ENCODE data around the gene MDP1. TPM values are rescaled to one million over a fixed set of nuclear protein-coding genes. Genes with fewer than 3 reads are reported as not detected.

MDP1 gene
- polyA plus RNA-seq, 1 donor = 8.4 TPM

DNA sequence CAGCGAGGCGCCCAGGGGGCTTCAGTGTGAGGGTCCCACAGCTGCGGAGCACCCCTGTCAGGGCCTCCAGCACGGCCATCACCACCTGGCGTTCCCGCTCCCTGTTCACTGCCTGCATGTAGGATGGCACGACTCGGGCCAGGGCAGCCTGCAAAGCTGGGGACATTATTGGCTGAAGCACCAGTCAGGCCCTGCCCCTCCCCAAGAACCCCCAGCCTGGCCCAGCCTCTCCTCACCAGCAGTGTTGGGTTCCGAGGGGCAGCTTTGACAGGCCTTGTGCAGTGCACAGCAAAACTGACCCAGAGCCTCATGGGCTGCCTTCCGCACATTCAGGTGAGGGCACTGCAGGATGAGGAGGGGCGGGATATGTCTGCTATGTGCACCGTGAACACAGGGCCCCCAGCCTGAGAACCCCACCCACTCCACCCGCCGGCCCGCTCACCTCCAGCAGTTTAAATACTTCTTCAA, 32.8 kb downstream of the MDP1 start:
- no peak for DNase-seq

DNA sequence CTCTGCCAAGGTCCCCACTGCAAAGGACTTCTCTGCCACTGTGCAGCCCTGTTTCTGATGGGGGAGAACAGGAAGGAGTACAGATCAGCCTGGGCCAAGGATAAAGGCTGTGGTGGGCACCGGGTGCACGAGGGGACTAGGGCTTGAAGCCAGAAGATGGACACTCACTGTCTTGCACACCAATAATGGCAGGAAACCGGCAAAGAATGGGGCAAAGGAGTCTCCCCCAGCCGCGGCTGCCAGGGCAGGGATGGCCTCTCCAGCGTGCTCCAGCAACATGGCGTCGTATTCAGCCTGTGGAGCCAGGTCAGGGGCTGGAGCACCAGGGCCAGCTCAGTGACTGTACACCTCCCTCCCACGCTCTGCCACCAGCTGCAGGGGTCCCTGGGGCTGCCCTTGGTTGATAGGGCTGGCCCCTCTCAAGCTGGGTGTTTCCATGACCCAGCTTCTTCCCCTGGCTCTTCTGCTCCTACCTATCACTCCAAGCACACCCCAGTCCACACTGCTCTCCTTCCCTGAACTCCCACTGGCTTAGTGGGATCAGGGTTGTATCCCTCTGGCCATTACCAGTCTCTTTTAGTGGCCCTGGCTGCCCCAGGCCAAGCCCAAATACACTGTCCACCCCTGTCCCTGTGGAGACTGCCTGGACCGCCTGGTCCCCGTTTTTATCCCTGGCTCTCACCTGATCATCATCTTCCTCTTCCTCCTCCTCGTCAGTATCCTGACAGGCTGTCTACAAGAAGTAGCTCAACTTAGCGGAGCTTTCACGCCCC, 33.6 kb downstream of the MDP1 start:
- no peak for DNase-seq

DNA sequence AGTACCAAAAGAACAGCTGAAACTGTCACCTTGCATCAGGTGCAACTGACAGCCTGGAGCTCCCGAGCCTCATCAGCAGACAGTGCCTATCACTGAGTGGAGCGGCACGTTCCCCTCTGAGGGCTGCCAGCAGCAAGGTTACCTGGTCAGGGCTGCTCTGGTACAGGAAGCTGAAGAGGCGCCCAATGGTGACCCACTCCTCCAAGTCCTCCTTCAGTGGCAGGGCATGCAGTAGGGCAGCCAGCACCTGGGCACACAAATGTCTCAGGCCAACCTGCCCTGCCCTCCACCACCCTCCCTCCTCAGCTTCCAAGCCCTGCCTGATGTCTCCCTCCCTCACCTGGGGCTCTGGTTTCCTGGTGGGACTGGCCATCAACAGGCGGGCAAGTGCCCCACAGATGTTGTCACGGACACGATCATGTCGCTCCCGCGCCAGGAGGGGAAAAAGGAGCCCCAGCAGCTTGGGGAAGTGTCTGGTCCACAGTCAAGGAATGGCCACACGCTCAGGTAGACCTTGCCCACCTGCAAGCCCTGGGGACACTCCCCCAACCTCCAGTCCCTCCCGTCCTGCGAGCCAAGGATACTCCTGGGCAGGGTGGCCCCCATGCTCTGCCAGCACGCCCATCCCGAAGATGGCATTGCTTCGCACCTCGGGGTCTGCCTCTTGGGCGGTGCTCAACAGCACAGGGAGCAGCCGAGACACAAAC, 34.3 kb downstream of the MDP1 start:
- DNase-seq = no peak

DNA sequence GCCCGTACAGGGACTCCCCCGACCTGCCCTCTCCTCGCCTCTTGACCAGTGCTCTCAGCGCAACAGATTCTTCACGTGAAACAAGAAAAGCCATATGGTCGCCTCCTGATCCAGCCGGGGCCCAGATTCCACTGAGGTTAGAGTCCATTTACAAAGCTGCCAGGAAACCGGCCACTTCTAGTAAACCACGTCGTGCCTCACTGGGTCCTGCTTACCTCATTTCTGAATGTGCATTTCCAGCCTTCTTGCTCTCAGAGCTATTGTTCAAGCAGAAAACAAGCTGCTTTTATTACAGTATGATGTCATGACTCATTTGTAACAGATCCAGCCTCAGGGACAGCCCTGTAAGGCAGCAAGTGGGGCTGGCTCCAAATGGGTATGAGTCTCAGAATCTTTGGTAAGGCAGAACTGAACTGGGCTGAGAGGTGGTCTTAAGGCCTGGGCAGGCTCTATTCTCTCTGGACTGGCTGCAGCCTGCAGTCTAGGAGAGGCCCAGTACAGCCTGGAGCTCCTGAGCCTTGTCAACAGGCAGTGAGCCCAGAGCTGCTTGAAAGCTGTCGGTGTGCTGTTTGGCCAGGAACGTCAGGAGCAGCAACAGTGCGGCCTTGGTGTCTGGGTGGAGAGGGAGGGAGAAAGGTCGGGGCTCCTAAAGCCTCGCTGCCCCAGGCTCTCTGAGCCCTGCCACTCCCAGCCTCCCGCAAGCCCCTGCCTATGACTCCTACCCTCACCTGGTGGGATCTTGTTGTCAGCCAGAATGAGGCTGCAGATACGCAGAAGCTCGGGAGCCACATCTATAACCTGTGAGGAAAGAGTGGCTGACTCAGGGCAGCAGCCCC, 35.7 kb downstream of the MDP1 start:
- DNase-seq = peak; percentile 46

DNA sequence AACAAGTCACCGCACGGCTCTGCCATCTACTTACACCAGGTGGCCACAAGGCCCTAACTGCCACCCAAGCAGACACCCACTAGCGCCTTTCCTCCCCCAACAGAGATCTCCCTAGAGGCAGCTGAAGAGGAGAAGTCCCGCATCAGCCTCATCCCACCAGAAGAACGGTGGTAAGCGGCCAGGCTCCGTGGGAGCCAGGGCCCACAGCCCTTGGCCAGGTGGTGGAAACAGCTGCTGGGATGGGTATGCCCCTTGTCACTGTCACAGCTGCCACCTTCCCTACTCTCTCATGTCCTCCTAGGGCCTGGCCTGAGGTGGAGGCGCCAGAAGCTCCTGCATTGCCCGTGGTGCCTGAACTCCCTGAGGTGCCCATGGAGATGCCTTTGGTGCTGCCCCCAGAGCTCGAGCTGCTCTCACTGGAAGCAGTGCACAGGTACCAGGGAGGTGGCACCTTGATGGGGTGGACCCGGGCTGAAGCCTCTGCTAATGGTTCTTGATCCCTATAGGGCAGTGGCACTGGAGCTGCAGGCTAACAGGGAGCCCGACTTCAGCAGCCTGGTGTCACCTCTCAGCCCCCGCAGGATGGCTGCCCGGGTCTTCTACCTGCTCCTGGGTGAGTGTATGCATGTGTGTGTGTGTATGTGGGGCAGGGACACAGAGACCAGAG, 36.4 kb downstream of the MDP1 start:
- DNase-seq = no peak

DNA sequence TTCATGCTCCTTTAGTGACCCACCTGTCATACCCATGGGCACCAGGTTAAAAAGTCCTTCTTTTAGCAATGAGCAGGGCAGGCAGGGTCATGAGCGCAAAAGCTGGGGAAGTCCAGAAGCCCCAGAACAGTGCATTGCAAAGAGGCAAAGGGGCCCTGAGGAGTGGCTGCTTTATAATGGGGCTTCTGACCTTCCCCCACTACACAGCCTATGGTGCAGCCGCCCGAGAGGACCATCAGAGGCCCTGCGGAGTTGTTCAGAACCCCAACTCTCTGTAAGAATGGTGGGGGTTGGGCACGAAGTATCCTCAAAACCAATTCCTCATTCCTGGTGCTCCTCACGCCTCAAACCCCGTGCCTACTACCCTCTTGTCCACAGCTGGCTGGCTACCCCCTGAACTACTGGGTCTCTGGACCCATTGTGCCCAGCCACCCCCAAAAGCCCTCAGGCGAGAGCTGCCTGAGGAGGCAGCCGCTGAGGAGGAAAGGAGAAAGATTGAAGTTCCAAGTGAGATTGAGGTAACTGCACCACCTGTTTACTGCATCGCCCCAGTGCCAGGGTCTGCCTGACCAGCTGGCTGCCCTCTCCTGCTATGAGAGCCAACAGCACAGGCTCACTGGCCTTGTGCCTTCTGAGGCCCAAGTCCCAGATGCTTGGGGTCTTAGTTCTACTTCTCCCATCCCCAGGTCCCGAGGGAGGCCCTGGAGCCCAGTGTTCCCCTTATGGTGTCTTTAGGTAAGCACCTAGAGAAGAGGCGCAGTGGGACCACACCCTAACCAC, 37.3 kb downstream of the MDP1 start:
- no peak for DNase-seq

DNA sequence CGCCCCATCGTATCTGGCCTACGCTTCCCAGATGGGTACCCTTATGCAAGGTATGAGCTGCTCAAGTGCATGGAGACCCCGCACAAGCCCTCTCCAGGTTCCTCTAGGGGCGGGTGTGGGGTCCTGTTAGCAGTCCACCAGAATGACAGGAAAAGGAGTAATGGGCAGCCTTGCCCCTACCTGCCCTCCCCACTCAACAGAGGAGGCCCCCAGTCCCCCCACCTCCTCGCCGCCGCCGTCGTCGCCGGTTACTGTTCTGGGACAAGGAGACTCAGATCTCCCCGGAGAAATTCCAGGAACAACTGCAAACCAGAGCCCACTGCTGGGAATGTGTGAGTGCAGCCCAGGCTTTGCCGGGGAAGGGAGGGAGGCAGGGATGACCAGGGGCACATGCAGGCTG, 38.0 kb downstream of the MDP1 start:
- no peak for DNase-seq

DNA sequence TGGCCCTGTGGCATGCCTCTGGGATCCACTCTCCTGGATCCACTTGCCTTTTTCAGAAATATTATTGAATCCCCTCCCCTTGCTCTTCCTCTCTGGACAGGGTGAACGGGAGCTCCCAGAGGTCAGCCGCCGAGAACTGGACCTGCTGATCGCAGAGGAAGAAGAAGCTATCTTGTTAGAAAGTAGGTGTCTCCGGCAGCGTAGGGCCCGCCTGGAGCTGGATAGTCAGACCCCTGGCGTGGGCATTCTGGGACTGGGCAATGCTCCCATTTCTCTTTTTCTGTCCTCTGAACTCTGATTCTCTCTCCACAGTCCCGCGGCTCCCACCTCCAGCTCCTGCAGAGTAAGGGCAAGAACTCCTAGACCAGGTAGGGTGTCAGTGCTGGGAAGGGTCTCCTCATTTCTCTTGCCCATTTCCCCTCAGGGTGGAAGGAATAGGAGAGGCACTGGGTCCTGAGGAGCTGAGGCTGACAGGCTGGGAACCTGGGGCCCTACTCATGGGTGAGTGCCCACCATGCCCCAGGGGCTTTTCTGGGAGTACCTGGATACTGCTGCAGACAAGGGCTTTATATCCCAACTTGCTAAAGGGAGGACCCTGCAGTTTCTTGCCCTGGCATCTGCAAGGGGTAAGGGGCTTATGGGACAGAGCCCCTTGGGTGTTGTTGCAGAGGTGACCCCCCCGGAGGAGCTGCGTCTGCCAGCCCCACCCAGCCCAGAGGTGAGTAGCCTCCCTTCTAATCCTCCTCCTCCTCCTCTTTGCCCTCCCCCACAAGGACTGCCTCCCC, 38.6 kb downstream of the MDP1 start:
- no peak for DNase-seq

DNA sequence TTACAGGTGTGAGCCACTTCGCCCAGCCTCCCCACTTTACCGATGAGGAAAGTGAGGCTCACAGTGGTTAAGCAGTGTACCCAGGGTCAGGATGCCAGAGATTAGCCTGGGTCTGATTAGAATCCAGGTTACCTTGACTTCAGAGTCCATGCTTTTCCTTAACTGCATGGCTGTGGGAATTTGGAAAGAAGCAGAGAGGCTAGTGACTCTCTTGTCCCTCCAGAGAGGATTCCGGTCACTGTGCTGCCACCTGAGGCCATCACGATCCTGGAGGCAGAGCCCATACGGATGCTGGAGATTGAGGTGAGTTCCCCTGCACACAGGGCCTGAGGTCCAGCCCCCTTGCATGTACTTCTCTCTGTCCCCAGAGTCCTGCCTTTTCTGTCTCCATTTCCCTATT, 39.3 kb downstream of the MDP1 start:
- DNase-seq = no peak

DNA sequence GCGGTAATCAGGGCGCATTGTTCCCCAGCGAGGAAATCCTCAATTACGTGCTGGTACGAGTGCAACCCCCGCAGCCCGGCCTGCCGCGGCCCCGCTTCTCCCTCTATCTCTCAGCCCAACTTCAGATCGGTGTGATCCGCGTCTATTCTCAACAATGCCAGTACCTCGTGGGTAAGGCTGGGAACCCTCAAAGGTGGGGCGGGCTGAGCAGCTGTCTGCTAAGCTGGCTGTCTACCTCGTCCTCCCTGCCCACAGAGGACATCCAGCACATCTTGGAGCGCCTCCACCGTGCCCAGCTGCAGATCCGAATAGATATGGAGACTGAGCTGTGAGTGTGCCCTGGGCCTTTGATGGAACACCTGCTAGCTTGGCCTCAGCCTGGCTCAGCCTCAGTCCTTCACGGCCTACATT, 43.0 kb downstream of the MDP1 start:
- DNase-seq = no peak

DNA sequence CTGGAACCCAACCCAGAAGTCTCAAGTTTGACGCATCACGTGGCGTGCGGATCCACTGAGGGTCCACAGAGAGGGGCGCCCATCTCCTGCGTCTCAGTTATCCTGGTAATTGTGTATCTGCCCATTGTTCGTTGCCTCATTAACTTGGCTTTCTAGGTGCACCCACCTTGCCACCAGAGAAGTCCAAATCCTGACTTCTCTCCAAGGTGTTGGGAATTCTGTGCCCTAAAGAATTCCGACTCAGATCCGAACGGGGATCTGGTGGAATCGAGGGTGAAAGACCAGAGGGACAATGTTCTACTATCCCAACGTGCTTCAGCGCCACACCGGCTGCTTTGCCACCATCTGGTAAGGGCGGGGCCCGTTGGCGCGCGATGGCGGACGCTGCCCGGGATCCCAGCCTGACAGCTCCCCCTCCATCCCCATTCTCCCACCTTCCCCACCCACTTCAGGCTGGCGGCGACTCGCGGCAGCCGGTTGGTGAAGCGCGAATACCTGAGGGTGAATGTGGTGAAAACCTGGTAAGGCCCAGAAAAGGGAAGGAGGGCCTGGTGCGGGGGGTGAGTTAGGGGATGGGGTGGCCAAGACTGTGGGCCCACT, 43.5 kb downstream of the MDP1 start:
- peak; percentile 7 for DNase-seq

DNA sequence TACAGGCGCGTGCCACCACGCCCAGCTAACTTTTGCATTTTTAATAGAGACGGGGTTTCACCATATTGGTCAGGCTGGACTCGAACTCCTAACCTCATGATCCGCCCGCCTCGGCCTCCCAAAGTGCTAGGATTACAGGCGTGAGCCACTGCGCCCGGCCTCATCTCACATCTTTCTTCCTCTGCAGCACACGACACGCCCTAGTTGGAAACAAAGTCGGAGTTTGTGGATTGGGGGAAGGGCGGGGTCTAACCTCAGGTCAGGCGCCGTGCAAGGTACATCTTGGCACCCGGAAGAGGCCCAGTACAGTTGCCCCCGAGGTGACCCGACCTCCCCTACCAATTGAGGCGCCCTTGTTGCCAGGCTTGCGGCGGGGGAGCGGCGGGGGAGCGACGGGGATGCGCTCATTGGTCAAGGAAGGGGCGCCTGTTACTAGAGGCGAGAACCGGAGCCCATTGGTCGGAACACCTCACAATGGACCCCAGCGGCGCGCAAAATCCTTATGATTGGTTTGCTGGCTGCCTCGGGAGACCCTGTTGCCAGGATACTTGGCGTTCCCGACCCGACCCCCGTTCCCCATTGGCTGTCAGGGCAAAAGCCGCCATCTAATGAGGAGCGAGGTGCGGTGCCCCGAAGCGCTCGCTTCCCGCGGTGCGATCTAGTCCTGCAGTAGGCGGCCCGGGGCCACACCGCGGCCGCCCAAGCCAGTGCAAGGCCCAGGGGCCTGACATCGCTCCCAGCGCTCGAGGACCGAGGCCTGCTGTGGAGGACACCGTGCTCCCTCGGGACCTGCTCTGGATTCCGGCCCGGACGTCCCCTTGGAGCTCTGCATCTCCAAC, 44.2 kb downstream of the MDP1 start, which contains the start of gene REC8:
TSS of gene REC8 (plus strand) at position 659 of the 839 bp plus-strand sequence. CDS start 473 bp downstream, outside the sequence.
- peak; percentile 95 for DNase-seq

DNA sequence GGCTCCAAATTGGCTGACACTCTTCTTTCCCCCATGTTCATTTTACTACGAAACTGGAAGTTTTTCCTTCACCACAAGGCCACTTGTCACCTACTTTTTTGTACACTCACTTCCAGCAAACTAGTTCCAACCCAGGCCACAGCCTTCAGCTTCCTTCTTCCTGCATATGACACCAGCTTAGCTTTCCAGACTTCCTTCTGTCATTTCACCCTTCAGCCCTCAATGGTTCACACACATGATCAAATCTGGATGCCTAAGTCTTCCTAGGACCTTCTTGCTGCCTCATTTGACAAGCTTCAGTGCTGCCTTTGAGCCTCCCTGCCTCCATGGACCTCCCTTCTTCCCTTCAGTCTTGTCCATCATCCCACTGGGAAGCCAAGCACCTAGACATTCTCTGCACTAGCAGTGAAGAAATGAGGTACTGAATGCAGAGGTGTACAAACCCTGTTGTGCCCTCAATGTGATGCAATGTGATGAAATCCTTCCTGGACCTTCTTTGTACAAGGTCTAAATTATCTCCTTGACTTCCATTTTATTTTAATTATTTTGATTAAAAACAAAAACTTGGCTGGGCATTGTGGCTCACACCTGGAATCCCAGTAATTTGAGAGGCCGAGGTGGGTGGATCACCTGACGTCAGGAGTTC, 48.3 kb downstream of the MDP1 start:
- no peak for DNase-seq

DNA sequence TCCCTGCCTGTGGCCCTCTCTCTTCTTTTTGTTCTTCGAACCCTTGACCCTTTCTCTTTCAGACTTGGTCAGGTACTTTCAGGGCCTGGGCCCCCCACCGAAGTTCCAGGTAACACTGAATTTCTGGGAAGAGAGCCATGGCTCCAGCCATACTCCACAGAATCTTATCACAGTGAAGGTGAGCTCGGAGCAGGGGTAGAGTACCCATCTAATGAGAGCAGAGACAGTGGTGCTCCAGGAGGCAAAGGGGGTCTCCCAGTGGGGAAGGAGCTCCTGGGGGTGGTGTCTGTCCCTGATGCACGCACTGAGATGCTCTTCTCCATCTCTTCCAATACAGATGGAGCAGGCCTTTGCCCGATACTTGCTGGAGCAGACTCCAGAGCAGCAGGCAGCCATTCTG, 50.1 kb downstream of the MDP1 start:
- DNase-seq = no peak

DNA sequence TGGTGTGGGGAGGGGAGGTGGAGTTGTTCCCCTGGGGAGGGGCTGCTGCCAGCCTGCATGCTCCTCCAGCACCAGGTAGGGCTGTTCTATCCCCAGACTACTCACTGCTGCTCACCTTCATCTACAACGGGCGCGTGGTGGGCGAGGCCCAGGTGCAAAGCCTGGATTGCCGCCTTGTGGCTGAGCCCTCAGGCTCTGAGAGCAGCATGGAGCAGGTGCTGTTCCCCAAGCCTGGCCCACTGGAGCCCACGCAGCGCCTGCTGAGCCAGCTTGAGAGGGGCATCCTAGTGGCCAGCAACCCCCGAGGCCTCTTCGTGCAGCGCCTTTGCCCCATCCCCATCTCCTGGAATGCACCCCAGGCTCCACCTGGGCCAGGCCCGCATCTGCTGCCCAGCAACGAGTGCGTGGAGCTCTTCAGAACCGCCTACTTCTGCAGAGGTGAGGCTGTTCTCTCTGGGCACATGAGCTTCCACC, 51.3 kb downstream of the MDP1 start:
- DNase-seq = no peak

Data from left kidney (tissue), 2 donors.